GM21529 (cell line): ENCODE measurements around the gene ZNF578.
A peak's percentile ranks its signal among the peaks of the same experiment; 100 is the strongest.
"Not testable (repeated sequence)": the region's sequence is repeated elsewhere in the genome, so short reads cannot be mapped to it uniquely, and the experiment has no call there.

Experiments used
- ATAC-seq: cut with Tn5 transposase; IDR thresholded peaks from one replicate; pipeline ENCODE4 v1.9.1; 2021; ENCODE audit not compliant: unreplicated experiment

The ZNF578 gene

DNA sequence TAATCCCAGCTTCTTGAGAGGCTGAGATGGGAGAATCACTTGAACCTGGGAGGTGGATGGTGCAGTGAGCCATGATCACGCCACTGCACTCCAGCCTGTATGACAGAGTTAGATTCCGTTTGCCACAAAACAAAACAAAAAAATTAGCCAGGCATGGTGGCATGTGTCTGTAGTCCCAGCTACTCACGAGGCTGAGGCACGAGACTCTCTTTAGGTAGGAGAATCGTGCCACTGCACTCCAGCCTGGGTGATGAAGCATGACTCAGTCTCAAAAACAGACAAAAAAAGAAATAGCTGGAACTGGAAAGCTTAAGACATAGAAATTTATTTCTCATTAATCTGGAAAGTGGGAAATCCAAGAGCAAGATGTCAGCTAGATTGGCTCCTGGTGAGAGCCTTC lies 53.9 kb downstream of the ZNF578 start:
- no peak for ATAC-seq

DNA sequence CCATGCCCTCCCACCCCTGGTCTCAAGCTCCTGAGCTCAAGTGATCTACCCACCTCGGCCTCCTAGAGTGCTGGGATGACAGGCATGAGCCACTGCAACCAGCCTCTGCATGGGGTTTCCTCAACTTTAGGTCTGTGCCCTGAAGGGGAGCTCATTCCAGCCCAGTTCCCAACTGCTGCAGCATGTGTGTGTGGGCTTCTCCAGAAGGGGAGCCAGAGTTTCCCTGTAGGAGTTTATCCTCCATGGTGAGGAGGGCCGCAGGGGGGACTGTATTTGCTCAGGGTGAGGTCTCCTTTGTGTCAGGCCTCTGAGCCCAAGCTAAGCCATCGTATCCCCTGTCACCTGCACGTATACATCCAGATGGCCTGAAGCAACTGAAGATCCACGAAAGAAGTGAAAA lies 62.8 kb downstream of the ZNF578 start:
- ATAC-seq, result no peak

GRCh38 chr19:52518646-52519045 lies 65.3 kb downstream of the ZNF578 start:
- no peak for ATAC-seq

DNA sequence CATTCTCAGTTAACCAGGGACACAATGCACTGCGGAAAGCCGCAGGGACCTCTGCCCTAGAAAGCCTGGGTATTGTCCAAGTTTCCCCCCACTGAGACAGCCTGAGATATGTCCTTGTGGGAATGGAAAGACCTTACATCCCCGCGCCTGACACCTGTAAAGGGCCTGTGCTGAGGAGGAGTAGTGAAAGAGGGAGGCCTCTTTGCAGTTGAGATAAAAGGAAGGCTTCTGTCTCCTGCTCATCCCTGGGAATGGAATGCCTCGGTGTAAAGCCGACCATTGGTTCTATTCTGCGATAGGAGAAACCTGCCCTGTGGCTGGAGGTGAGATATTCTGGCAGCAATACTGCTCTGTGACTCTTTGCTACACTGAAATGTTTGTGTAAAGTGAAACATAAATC lies 65.8 kb downstream of the ZNF578 start:
- ATAC-seq, result not testable (repeated sequence)

DNA sequence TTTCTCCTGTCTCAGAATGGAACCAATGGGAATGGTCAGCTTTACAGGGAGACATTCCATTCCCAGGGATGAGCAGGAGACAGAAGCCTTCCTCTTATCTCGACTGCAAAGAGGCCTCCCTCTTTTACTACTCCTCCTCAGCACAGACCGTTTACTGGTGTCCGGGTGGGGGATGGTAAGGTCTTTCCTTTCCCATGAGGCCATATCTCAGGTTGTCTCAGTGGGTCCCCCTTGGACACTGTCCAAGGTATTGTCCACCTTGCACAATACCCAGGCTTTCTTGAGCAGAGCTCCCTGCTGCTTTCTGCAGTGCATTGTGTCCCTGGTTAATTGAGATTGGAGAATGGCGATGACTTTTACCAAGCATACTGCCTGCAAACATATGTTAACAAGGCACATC lies 66.7 kb downstream of the ZNF578 start:
- no peak for ATAC-seq

- ATAC-seq, result no peak
These were observed 69.2 kb downstream of the ZNF578 start for GRCh38 chr19:52522551-52522950.

DNA sequence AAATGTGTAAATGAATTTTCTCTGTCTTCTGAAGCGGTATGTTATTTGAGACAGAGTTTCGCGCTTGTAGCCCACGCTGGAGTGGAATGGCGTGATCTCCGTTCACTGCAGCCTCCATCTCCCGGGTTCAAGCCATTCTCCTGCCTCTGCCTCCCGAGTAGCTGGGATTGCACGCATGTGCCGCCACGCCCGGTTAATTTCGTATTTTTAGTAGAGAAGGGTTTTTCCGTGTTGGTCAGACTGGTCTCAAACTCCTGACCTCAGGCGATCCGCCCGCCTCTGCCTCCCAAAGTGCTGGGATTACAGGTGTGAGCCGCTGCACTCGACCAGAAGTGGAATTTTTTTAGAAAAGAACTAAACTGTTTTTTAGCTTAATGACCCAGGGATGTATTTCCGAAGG lies 70.7 kb downstream of the ZNF578 start:
- ATAC-seq, result no peak

DNA sequence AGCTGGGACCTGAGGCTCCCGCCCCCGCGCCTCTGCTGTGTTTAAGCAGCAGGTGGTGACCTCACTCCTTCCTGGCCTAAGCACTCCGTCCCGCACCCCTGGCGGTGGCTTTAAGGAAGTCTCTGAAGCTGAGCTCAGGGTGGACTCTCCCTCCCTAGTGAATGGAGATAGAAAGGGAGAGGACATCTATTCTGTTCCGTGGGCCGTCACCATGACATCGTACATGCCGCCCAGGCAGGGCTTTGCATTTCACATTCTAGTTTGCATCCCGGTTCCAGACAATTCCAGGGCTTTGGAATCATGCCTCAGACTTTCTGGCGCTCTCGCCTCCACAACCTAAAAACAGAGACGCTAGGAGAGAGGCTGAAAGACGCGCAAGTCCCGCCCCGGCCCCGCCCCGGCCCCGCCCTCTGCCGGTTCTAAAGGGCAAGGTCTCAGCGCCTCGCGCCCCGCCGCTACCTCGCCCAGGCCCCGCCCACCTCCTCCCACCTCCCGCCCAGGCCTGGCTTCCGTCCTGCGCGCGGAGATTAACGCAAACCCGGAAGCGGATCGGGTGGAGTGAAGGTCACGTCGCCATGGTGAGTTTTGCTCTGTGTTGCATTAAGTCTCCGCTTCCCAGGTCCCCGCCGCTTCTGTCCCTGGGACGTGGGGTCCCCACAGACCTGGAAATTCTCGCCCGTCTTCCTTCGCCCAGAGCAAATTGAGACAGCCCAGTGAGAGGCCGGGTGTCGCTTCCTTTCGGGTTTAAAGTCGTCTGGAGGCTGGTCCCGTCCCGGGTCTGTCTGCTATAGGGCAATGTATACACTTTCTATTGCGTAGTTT lies 74.0 kb downstream of the ZNF578 start, which contains the start of gene ZNF808:
Gene ZNF808 (plus strand): TSS at position 535 of the 822 bp plus-strand sequence. CDS start 15,617 bp downstream, outside the sequence.
- ATAC-seq, result peak; percentile 84

DNA sequence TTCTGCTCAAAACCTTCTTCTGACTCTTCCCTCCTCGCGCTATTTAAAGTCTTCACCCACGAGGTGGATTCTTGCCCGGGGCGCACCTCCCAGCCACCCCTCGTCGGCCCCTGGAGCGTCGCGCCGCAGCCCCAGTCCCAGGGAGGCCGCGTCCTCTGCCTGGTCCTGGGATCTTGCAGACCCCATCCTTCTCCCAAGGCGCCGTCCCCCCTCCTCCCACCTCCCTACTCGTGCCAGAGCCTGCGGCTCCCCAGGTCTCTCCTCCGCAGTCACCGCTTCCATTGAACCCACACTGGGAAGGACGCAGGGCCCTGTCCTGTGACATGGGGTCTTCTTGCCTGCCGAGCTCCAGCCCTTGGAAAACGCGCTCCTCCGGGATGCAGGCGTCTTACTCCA lies 74.6 kb downstream of the ZNF578 start:
- peak; percentile 3 for ATAC-seq

DNA sequence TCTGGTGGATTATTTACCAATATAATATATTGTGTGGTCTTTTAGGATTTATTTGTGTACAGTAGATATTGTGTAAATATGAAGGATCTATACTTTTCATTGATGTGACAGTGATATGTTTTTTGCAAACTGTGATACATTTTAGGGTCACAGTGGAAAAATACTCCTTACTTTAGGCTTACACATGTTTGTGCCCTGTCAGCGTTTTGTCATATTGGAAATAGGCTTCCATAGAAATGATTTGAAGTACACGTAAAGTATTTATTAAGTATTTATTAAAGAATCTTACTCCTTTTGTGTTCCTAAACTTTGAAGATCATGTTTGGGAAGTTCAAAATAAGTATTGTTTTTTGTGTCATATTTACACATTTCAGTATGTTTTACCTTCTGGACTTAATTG lies 79.1 kb downstream of the ZNF578 start:
- ATAC-seq, result no peak

DNA sequence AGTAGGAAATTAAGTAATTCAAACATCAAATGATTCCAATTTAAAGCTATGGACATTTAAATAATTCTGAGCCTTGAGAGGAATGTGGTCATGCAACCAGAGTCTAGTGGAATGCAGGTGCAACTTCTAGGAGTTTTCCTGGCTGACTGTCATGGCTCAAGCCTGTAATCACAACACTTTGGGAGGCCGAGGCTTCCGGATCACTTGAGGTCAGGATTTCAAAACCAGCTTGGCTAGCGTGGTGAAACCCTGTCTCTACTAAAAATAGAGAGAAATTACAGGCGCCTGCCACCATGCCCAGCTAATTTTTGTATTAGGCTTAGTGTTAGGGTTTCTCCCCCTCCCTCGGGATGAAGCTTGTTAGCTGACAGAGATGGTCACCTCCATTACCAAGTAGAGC lies 80.5 kb downstream of the ZNF578 start:
- ATAC-seq, result no peak

- ATAC-seq, result not testable (repeated sequence)
These were observed 82.0 kb downstream of the ZNF578 start for GRCh38 chr19:52535385-52535770.

DNA sequence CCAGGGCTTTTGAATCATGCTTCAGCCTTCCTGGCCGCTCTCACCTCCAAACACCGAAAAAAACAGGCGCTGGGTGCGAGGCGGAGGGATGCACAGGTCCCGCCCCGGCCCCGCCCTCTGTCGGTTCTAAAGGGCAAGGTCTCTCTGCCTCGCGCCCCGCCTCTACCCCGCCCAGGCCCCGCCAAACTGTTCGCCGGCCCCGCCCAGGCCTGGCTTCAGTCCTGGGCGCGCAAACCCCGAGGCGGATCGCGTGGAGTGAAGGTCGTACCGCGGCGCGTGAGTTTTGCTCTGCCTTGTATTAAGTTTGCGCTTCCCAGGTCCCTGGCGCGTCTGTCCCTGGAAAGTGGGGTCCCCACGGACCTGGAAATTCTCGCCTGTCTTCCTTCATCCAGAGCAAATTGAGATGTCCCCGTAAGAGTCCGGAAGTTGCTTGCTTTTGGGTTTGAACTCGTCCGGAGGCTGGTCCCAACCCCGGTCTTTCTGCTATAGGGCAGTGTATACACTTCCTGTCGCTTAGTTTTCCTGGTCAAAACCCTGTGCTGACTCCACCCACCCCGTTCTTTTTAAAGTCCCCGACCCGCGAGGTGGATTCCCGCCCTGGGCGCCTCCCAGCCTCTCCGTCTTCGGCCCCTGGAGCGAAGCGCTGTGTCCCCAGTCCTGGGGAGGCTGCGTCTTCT lies 82.6 kb downstream of the ZNF578 start:
- peak; percentile 83 for ATAC-seq

- ATAC-seq, result peak; percentile 25
These were observed 83.1 kb downstream of the ZNF578 start for GRCh38 chr19:52536448-52536800.

DNA sequence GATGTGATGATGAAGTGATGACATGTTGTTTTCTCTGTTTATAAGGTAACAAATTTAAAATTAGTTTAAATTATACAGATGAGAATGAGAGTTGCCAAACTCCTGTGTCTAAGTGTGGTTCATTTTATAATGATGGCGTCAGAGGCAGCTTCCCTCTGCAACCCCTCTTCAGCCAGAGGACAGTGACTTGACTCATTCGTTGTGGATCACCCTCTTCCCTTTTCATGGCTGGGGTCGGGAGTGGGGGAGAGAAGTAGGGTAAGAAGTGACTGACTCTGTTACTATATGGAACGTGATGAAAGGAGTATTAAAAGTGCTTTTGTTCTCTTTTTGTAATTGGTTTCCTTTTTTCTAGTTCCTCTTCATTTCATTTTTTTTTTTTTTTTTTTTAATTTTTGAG lies 85.5 kb downstream of the ZNF578 start:
- ATAC-seq, result not testable (repeated sequence)

DNA sequence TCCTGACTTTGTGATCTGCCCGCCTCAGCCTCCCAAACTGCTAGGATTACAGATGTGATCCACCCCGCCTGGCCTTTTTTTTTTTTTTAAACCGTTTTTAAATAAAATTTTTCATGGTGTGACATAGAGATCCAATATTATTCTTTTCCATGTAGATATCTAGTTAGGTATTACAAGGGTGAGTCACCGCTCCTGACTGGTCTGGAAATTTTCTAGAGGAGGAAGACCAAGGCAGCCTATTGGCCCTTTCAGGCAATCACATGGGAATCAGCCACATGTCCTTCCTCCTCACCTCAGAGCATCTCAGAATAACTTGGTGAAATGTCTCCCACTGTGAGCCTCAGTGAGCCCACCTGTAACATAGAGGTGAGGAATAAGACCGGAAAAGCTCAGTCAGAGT lies 87.8 kb downstream of the ZNF578 start:
- not testable (repeated sequence) for ATAC-seq

DNA sequence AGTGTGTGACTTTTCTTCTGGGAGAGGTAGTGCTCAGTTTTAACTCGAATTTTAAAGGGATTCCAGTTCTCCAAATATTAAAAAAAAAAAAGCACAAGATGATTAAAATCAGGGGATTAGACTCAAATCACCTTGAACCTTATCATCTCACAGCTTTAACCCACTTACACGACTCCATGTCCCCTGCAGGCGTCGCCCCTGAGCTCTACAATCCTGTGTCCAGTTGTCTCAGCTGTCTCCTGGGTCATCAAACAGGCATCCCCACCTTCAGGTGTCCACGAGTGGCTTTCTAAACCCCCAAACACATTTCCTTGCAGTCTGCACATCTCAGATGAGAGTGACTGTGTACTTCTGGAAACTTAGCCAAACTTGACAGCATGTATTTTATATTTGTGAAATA lies 88.3 kb downstream of the ZNF578 start:
- ATAC-seq, result no peak

- ATAC-seq, result not testable (repeated sequence)
These were observed 89.2 kb downstream of the ZNF578 start for GRCh38 chr19:52542541-52542940.

GRCh38 chr19:52542984-52543664 lies 89.8 kb downstream of the ZNF578 start:
- ATAC-seq, result no peak

DNA sequence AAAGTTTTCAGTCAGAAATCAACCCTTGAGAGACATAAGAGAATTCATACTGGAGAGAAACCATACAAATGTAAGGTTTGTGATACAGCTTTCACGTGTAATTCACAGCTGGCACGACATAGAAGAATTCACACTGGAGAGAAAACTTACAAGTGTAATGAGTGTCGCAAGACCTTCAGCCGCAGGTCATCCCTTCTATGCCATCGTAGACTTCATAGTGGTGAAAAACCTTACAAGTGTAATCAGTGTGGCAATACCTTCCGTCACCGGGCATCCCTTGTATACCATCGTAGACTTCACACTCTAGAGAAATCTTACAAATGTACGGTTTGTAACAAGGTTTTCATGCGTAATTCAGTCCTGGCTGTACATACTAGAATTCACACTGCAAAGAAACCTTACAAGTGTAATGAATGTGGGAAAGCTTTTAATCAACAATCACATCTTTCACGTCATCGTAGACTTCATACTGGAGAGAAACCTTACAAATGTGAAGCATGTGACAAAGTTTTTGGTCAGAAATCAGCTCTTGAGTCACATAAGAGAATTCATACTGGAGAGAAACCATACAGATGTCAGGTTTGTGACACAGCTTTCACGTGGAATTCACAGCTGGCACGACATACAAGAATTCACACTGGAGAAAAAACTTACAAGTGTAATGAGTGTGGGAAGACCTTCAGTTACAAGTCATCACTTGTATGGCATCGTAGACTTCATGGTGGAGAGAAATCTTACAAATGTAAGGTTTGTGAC lies 101.0 kb downstream of the ZNF578 start:
- no peak for ATAC-seq
